Keratinocyte (primary cell): ENCODE results near the gene ARMS2.

Experiments
- EZH2 ChIP-seq: IDR thresholded peaks from one replicate; pipeline ENCODE4 v1.6.1; 2012; ENCODE audit warnings: inconsistent platforms, mild to moderate bottlenecking, low read length, moderate library complexity
- TF ChIP-seq, protein P1 (sequence below), 3 experiments: IDR thresholded peaks in 1 of 3; conservative IDR thresholded peaks in 1 of 3; optimal IDR thresholded peaks in 1 of 3; 2 replicates in 2 of 3; 3 replicates in 1 of 3; pipeline versions ENCODE3 to v1.5.1; 2011; ENCODE audit warnings: low read length in 3 of 3, mild to moderate bottlenecking in 3 of 3, moderate library complexity in 2 of 3, control low read depth in 1 of 3, inconsistent platforms in 1 of 3; ENCODE audit not compliant: insufficient read depth in 2 of 3; ENCODE audit errors: extremely low read depth in 1 of 3

DNA sequence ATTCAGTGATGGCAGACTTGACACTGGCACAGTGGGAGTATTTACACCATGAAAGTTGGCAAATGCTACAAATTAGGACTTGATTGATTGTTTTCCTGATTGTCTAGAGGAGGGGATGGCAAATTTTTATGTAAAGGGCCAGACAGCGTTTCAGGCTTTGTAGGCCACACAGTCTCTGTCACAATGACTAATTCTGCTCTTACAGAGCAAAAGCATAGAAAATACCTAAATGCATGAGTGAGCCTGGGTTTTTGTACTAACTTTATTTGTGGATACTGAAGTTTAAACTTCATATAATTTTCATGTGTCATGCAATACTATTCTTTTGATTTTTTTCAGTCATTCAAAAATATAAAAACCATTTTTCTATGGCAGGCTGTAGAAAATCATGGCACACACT is 9.0 kb upstream of the ARMS2 start:
- TF ChIP-seq, protein P1, sequence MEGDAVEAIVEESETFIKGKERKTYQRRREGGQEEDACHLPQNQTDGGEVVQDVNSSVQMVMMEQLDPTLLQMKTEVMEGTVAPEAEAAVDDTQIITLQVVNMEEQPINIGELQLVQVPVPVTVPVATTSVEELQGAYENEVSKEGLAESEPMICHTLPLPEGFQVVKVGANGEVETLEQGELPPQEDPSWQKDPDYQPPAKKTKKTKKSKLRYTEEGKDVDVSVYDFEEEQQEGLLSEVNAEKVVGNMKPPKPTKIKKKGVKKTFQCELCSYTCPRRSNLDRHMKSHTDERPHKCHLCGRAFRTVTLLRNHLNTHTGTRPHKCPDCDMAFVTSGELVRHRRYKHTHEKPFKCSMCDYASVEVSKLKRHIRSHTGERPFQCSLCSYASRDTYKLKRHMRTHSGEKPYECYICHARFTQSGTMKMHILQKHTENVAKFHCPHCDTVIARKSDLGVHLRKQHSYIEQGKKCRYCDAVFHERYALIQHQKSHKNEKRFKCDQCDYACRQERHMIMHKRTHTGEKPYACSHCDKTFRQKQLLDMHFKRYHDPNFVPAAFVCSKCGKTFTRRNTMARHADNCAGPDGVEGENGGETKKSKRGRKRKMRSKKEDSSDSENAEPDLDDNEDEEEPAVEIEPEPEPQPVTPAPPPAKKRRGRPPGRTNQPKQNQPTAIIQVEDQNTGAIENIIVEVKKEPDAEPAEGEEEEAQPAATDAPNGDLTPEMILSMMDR (optimal IDR thresholded peaks at IDR 0.05 in 1 of 3, IDR thresholded peaks at IDR 0.05 in 1 of 3, conservative IDR thresholded peaks at IDR 0.05 in 1 of 3; ENCODE audit: extremely low read depth in 1 of 3, insufficient read depth in 2 of 3, low read length in 3 of 3): no peak
- TF ChIP-seq EZH2: no peak
